Measurements from ENCODE around the gene TPD52L2.

DNA sequence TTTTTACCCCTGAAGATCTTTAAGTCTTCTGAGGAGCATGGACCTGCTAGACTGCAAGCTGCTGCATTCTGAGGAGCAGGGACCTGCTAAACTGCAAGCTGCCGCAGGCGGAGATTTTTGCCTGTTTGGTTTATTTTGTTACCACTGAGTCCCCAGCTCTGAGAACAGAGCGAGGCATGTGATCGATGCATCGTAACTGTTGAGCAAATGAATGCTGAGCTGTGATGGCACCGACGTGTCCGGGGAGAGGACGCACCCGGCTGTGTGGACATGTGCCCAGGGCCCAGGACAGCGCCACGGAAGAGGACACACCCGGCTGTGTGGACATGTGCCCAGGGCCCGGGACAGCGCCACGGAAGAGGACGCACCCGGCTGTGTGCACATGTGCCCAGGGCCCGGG lies 54.1 kb downstream of the TPD52L2 start:
- TF ChIP-seq CTCF (IDR thresholded peaks at IDR 0.05) (no peak), ZFX (IDR thresholded peaks at IDR 0.05; ENCODE audit: borderline replicate concordance) (no peak)
